HG03342 (cell line): ENCODE measurements around the gene AADACL4.
"Not testable (repeated sequence)": the region's sequence is repeated elsewhere in the genome, so short reads cannot be mapped to it uniquely, and the experiment has no call there.

Source experiments
- ATAC-seq: cut with Tn5 transposase; IDR thresholded peaks from one replicate; pipeline ENCODE4 v1.9.1; 2021; ENCODE audit warnings: mild to moderate bottlenecking, moderate library complexity; ENCODE audit not compliant: unreplicated experiment

Gene AADACL4

GRCh38 chr1:12657885-12658512, 14.1 kb downstream of the AADACL4 start:
- not testable (repeated sequence) for ATAC-seq

GRCh38 chr1:12658531-12659453, 14.9 kb downstream of the AADACL4 start:
- ATAC-seq = no peak

- ATAC-seq = no peak
These were observed 17.8 kb downstream of the AADACL4 start for GRCh38 chr1:12661606-12662219.

- no peak for ATAC-seq
These were observed 18.7 kb downstream of the AADACL4 start for GRCh38 chr1:12662556-12662955.

DNA sequence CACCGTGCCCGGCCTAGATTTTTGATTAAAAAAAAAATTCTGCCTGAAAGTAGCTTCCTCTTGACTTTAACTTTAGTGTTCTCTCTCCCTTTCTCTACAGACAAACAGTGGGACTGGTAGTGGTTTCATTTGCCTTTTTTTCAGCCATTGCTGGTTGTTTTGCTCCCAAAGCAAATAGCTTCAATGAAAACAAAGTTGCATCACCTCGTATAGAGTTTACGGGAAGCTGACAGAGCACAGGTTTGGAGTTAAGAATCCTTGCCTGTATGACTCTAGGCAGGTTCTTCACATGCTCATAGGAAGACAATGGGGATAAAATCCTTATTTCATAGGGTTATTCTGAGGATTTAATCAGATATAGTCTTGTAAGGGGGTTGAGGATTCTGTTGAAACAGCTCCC, 21.6 kb downstream of the AADACL4 start:
- ATAC-seq = no peak

GRCh38 chr1:12666141-12666735, 22.4 kb downstream of the AADACL4 start:
- ATAC-seq = no peak

- ATAC-seq = no peak
These were observed 25.7 kb downstream of the AADACL4 start for GRCh38 chr1:12669529-12670068.

GRCh38 chr1:12674358-12674757, 30.5 kb downstream of the AADACL4 start:
- ATAC-seq = no peak

DNA sequence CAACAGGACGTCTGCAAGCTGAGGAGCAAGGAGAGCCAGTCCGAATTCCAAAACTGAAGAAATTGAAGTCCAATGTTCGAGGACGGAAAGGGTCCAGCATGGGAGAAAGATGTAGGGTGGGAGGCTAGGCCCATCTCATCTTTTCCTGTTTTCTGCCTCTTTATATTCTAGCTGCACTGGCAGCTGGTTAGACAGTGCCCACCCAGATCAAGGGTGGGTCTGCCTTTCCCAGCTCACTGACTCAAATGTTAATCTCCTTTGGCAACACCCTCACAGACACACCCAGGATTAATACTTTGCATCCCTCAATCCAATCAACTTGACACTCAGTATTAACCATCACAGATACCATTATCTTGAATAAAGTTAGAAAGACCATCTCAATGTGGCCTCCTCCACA, 32.2 kb downstream of the AADACL4 start:
- ATAC-seq = not testable (repeated sequence)

GRCh38 chr1:12677565-12677964, 33.7 kb downstream of the AADACL4 start:
- ATAC-seq = no peak

- no peak for ATAC-seq
These were observed 34.5 kb downstream of the AADACL4 start for GRCh38 chr1:12678350-12678749.

- ATAC-seq = no peak
These were observed 34.9 kb downstream of the AADACL4 start for GRCh38 chr1:12678820-12679219.

GRCh38 chr1:12690156-12690555, 46.3 kb downstream of the AADACL4 start:
- ATAC-seq = no peak

GRCh38 chr1:12692967-12693782, 49.3 kb downstream of the AADACL4 start:
- no peak for ATAC-seq

- ATAC-seq = no peak
These were observed 52.8 kb downstream of the AADACL4 start for GRCh38 chr1:12696658-12697057.

- ATAC-seq = no peak
These were observed 53.5 kb downstream of the AADACL4 start for GRCh38 chr1:12697397-12697796.

DNA sequence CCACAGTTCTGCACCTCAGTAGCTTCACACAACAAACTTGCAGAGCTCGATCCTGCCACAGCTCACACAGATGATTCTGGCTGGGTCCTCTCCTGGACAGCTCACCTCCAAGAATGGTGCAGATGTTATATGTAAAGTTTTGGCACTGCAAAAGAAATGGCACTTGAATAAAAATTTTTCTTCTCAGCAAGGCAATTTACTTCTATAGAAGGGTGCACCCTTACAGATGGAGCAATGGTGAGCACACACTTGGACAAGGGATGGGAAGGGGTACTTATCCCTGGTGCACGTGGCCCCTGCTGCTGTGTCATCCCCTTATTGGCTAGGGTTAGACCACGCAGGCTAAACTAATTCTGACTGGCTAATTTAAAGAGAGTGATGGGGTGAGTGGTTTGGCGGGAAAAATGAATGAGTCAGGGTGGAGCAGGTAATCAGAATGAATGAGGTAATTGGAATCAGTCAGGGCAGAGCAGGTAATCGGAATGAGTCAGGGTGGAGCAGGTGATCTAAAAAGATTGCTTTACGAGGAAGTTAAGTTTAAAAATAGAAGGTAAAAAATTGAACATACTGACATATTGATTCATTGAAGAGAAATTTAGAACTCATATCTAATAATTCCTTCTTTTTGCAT, 60.1 kb downstream of the AADACL4 start:
- no peak for ATAC-seq

- no peak for ATAC-seq
These were observed 62.2 kb downstream of the AADACL4 start for GRCh38 chr1:12706061-12706460.

DNA sequence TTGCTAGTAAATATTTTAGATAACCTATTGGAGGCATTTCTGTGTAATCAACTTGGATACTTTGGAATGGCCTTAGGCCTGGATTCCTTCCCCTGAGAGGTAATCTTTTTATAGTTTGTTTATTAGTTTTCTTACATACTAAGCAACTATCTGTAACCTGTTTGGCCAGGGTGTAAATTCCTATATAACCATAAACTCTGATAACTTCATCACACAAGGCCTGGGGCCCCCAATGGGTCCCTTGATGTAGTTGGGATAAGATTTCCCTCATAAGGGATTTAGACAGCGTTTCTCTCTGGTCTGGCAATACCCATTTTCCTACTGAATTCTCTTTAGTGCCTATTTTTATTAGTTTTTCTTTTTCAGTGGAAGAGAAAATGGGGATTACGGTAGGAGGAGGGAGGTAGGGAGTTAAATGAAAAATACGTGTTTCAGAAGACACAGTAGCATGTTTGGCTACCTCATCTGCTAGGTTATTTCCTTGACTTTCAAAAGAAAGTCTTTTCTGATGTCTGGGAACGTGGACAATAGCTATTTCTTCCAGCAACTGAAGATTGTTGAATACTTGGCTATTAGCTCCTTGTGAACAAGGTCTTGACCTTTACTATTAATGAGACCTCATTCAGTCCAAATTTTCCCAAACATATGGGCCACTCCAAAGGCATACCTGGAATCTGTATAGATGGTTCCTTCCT, 64.7 kb downstream of the AADACL4 start:
- no peak for ATAC-seq
